NCI-H2029 (cell line): ENCODE measurements around the gene GDE1.

Experiments used
- DNase-seq: peaks from one replicate; lab custom pipeline; 2025; lab: John Stamatoyannopoulos, UW

The GDE1 gene

GRCh38 chr16:19523559-19524355 is 1.9 kb upstream of the GDE1 start, which contains the start of gene CCP110:
CCP110 (plus strand) TSS chr16:19523942; CDS start chr16:19527882, 3,940 bp downstream.
- peak; percentile 95 for DNase-seq

- DNase-seq = no peak
Measured at GRCh38 chr16:19523184-19523558, 1.3 kb upstream of the GDE1 start.

- DNase-seq = no peak
Measured at GRCh38 chr16:19522760-19523159, 862 bp upstream of the GDE1 start.

GRCh38 chr16:19522397-19522732 is 467 bp upstream of the GDE1 start:
- DNase-seq = peak; percentile 29

GRCh38 chr16:19520861-19521331 is 1.0 kb downstream of the GDE1 start:
- DNase-seq = no peak

- DNase-seq = no peak
Measured at GRCh38 chr16:19518388-19518787, 3.5 kb downstream of the GDE1 start.

- DNase-seq = peak; percentile 30
Measured at GRCh38 chr16:19517424-19518089, 4.3 kb downstream of the GDE1 start.

- no peak for DNase-seq
Measured at GRCh38 chr16:19515757-19516156, 6.1 kb downstream of the GDE1 start.

- no peak for DNase-seq
Measured at GRCh38 chr16:19513377-19514053, 8.4 kb downstream of the GDE1 start.

- no peak for DNase-seq
Measured at GRCh38 chr16:19512297-19512696, 9.6 kb downstream of the GDE1 start.

- no peak for DNase-seq
Measured at GRCh38 chr16:19507867-19508266, 14.0 kb downstream of the GDE1 start.

- DNase-seq = no peak
Measured at GRCh38 chr16:19506965-19507364, 14.9 kb downstream of the GDE1 start.

- DNase-seq = peak; percentile 88
Measured at GRCh38 chr16:19505600-19506303, 16.1 kb downstream of the GDE1 start.

- no peak for DNase-seq
Measured at GRCh38 chr16:19503461-19504075, 18.3 kb downstream of the GDE1 start.

GRCh38 chr16:19502395-19503131 is 19.3 kb downstream of the GDE1 start:
- peak; percentile 66 for DNase-seq

- no peak for DNase-seq
Measured at GRCh38 chr16:19499481-19499880, 22.4 kb downstream of the GDE1 start.

GRCh38 chr16:19499006-19499405 is 22.9 kb downstream of the GDE1 start:
- no peak for DNase-seq

GRCh38 chr16:19497176-19497575 is 24.7 kb downstream of the GDE1 start:
- DNase-seq = no peak

- no peak for DNase-seq
Measured at GRCh38 chr16:19490619-19491018, 31.3 kb downstream of the GDE1 start.

GRCh38 chr16:19488213-19488640 is 33.7 kb downstream of the GDE1 start:
- DNase-seq = no peak

GRCh38 chr16:19486750-19487325 is 35.1 kb downstream of the GDE1 start:
- DNase-seq = no peak
